ENCODE data around the gene POPDC2.

GRCh38 chr3:119695480-119695879 is 35.1 kb upstream of the POPDC2 start:
- TF ChIP-seq CTCF (IDR thresholded peaks at IDR 0.05) (no peak), POLR2A (IDR thresholded peaks at IDR 0.05; ENCODE audit: low read depth) (no peak), POLR2AphosphoS5 (IDR thresholded peaks at IDR 0.05) (no peak)
